ENCODE data around the gene YIF1A.
A peak's percentile ranks its signal among the peaks of the same experiment; 100 is the strongest.

The YIF1A gene, protein sequence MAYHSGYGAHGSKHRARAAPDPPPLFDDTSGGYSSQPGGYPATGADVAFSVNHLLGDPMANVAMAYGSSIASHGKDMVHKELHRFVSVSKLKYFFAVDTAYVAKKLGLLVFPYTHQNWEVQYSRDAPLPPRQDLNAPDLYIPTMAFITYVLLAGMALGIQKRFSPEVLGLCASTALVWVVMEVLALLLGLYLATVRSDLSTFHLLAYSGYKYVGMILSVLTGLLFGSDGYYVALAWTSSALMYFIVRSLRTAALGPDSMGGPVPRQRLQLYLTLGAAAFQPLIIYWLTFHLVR

GRCh38 chr11:66288671-66289547, at the start of gene YIF1A:
Gene YIF1A (minus strand): TSS chr11:66289143. CDS start chr11:66288985, 158 bp downstream.
- peak; percentile 94 to 98 (median 98) for DNase-seq (ENCODE audit: low read depth in 2 of 3, low spot score in 1 of 3)

DNA sequence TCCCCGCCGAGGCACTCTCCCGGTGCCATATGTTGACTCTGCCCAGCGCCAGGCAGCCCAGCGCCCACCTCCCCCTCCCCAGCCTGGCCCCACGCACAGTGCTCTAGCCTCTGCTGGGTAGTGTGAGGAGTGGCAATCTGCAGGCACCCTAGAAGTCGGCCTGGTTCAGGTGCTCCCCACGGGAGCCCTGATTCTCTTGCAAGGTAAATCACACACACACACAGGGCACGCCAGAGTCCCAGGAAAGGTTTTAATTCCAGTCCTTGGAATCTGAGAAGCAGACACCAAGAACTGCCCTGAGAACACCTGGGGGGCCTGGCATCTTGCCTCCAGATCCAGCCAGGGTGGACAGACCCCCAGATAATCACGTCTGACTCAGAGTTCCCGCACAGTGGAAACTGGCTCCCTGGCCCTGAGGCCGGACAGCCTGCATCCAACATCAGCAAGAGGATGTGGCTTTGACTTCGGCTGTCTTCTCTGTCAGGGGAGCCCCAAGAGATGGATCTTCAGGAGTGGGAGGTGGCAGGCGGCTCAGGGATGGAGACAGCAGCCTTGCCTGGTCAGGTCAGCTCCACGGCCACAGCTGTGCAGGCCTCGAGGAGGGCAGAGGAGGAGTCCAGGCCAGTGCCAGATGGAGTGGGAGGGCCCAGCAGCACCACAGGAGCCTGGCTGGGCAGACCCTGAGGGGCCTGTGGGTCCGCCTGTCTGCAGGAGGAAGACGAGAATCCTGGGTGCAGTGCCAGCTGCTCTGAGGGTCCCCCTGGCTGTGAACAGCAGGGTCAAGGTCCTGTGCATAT, 48.4 kb upstream of the YIF1A start:
- no peak for DNase-seq (ENCODE audit: low read depth in 2 of 3, low spot score in 1 of 3)

- peak; percentile 50 to 57 (median 54) for DNase-seq (ENCODE audit: low read depth in 2 of 3, low spot score in 1 of 3)
These were observed 47.5 kb upstream of the YIF1A start, which contains the start of gene RIN1 for GRCh38 chr11:66336234-66337102. Gene RIN1 (minus strand): TSS chr11:66336434. CDS start chr11:66336402, 32 bp downstream.

- no peak for DNase-seq (ENCODE audit: low read depth in 2 of 3, low spot score in 1 of 3)
These were observed 46.7 kb upstream of the YIF1A start for GRCh38 chr11:66335531-66336233.

DNA sequence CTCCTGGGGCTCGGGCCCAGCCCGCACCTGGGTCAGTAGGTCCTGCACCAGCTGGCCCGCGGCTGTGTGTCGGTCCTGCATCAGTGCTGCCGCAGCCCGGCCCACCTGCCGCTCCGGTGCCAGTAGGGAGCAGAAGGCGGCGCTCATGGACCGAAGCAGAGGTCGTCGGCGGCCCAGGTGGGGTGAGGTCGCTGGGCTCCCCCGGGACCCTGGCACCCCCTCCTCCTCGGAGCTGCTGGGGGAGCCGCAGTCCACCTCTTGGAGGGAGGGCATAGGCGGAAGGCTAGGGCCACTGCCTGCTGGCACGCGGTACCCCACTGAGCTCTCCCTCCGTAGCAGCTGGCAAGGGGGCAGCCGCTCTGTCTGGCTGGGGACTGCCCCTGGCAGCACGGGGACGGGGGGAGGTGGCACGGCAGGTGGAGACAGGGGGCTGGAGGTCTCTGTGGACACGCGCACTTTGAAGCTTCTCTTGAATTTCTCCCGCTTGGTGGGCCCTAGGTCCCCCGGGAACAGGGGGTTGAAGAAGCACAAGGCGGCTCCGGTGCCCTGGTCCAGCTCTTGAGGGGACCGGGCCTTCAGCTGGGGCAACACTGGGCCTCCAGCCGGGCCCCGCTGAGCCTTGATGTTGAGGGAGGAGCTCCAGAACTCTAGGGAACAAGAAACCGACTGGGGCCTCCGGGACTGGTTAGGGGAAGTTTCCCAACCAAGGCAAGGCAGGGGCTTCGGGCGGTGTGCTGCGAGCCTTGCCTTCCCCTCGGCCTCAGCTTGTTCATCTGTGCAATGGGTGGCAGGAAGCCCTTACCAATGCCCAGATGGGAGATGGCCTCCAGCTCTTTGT, 45.9 kb upstream of the YIF1A start:
- no peak for DNase-seq (ENCODE audit: low read depth in 2 of 3, low spot score in 1 of 3)

DNA sequence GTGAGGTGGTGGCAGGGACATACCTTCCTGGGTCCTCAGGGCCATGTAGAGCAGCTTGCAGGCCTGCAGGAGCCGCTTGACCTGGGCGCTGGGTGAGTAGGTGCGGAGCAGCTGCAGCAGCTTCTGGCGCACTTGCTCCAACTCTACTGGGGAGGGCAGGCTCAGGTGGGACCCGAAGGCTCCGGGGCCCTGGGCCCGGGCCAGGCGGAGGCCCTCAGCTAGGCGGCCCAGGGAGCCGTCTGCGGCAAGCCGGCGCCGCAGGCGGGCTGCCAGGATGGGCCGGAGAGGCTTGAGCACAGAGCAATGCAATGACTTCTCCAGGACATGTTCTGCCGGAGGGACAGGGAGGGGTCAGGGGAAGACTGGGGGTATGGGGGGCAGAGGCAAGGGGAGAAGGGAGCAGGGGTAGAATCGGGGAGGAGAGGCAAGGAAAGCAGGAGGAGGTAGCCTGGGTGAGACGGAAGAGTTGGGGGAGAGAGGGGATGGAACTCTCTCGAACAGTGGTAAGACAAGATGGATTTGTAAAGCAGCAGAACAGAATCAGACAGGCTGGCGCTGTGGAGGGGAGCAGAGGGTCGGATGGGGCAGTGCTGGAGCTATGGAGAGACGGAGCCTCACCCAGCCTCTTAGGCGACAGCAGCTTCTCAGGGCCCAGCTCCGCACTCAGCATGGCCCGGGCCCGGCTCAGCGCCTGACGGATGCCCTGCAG, 45.1 kb upstream of the YIF1A start:
- DNase-seq (ENCODE audit: low read depth in 2 of 3, low spot score in 1 of 3), result no peak

DNA sequence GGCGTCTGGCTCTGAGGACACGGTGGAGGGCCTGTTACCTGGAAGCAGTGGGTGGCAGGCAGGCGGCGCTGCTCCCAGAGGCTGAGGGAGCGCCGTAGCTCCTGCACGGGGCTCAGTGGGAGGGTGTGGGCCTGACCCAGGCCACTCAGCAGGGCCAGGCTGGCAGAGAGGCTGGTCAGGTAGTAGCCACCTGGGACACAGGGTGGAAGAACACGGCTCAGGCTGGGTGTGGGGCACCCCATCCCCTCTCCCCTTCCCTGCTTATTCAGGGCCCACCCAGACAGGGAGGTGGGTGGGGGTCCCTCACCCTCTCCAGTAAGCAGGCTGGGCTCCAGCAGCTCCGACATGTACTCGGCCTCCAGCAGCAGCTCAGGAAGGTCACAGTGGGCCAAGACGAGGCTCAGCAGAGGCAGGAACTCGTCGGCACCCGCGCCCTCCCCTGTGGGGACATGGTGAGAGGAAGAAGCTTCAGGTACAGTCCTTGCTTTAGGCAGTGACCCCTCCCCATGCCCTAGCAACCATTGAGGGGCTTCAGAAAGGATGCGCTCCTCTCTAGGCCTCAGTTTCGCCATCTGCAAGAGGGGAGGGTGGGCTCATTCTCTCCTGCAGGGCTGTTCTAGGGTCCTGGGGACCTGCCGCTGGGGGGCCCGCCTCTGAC, 44.4 kb upstream of the YIF1A start:
- DNase-seq (ENCODE audit: low read depth in 2 of 3, low spot score in 1 of 3), result no peak

DNA sequence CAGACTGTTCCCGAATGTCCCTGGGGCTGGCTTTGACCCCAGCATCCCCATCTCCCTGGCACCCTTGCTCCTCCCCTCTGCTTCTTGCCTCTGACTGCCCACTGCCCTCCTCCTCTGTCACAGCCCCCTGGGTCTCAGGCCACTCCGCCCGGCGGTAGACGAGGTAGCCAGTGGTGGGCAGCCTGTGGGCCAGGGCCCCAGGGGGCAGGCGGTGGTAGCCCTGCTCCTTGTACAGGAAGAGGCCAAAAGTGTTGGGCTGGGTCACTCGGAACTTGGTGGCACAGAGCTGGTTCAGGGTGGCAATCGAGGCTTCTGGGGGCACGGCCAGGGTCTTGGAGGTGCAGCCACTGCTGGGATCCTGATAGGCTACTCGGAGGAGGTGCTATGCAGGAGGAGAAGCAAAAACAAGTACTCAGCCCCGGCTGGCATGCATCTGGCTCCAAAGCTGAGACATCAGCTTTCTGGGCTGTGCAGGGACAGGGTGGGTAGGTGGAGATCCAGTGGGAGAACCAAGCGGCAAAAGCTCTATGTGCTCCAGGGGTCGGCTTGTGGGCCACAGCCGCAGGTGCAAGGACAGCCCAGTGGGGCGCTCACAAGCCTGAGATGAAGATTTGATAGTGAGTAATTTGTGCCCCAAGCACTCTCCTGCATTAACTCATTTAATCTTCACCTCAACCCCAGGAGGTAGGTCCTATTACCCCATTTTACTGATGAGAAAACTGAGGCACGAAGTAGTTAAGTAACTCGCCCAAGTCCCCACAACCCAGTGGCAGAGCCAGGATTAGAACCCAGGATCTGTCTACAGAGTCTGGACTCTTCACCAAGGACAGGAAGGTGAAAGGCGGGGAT, 43.7 kb upstream of the YIF1A start:
- no peak for DNase-seq (ENCODE audit: low read depth in 2 of 3, low spot score in 1 of 3)

DNA sequence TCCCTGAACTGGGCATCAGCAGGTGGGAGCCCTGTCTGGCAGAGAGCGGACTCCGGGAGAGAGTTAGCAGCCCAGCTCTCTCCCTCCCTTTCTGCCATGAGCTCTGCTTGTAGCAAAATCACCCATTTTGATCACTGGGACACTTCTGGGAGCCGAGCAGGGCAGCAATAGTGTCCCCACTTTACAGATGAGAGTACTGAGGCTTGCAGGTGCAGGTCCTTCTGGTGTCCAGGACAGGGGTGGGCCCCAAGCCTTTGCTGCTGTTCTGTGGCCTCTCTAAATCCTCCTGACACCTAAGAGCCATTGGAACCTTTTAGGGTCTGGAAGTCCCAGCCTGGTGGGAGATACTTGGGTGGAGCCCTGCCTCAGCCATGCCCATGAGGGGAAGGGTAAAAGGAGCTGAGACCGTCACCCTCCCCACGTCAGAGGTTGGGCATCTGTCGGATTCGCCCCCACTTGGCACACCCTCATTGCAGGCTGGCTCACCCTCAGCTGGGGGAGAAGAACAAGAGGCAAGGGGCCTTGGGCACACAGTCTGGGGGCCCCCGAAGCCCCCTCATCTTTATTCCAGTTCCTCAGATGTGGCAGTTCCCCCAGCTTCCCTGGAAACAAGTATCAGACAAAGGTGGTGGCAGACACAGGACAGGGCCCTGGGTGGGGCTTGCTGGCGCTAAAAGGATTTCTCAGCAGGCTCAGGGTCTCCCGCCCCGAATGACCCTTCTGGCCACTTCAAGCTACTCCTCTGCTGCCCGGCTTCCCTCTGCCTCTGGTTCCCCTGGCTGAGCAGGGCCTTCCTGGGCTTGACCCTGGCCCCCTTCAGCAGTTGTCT, 42.8 kb upstream of the YIF1A start:
- DNase-seq (ENCODE audit: low read depth in 2 of 3, low spot score in 1 of 3), result no peak

- no peak for DNase-seq (ENCODE audit: low read depth in 2 of 3, low spot score in 1 of 3)
These were observed 42.0 kb upstream of the YIF1A start for GRCh38 chr11:66330931-66331330.

DNA sequence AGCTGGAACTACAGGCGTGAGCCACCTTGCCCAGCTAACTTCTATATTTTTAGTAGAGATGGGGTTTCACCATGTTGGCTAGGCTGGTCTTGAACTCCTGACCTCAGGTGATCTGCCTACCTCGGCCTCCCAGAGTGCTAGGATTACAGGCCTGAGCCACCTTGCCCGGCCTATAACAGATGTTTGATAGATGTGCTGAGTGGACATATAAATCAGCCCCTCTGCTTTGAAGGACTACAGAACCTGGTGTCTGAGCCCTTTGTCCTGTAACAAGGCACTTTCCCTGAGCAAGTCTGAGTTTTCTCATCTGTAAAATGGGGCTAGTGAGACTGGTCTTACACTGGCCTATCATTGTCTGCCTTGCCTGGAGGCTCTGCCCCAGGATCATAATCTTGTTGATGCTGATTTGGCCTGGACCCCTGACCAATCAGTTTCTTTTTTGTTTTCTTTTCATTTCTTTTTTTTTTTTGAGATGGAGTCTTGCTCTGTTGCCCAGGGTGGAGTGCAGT, 40.3 kb upstream of the YIF1A start:
- no peak for DNase-seq (ENCODE audit: low read depth in 2 of 3, low spot score in 1 of 3)

- peak; percentile 72 to 83 (median 82) for DNase-seq (ENCODE audit: low read depth in 2 of 3, low spot score in 1 of 3)
These were observed 39.6 kb upstream of the YIF1A start for GRCh38 chr11:66328302-66329144.

DNA sequence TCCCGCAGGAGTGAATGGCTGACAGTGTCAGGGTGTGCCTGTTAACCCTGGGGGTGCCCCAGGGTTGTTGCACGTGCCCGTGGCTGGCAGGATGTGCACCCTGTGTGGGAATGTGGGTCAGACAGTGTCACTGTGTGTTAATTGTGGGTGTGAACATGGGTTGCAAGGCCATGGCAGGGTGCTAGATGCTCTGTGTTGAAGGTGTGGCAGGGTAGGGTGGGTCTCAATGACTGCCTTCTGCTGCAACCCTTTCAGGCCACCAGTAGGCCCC, 39.0 kb upstream of the YIF1A start:
- no peak for DNase-seq (ENCODE audit: low read depth in 2 of 3, low spot score in 1 of 3)

GRCh38 chr11:66327171-66328030, 38.5 kb upstream of the YIF1A start:
- no peak for DNase-seq (ENCODE audit: low read depth in 2 of 3, low spot score in 1 of 3)
